BJ (cell line): ENCODE results near the gene ARHGAP5. TPM values are rescaled to one million over a fixed set of nuclear protein-coding genes. Genes with fewer than 3 reads are reported as not detected.

Experiments
- CTCF ChIA-PET: fragments of 350-600 bp; formaldehyde crosslinking; extraction: SDS; loops from one replicate; lab custom pipeline; 2021; ENCODE audit warnings: antibody characterized with exemption, inconsistent platforms; lab: Yijun Ruan, JAX
- POLR2A ChIA-PET: fragments of 300-600 bp; sonication (Branson Sonifier 250); formaldehyde crosslinking; extraction: SDS; loops from one replicate; lab custom pipeline; 2021; ENCODE audit warnings: antibody characterized with exemption; lab: Charles Lee
- DNase-seq: peaks from one replicate; pipeline ENCODE4 v3.0.0-alpha.2; 2011; ENCODE audit warnings: low read depth
- H3K27me3 ChIP-seq: 2 replicates; pipeline ENCODE4 v1.6.0; 2011; ENCODE audit warnings: low read length; ENCODE audit not compliant: control insufficient read depth, insufficient read depth
- H3K36me3 ChIP-seq: 2 replicates; pipeline ENCODE4 v1.5.1; 2011; ENCODE audit warnings: low read length; ENCODE audit not compliant: control insufficient read depth, insufficient read depth
- H3K4me3 ChIP-seq: 2 replicates; pipeline ENCODE4 v1.5.1; 2011; ENCODE audit warnings: low read depth, mild to moderate bottlenecking, control low read depth, low read length
- CTCF ChIP-seq: IDR thresholded peaks from 2 replicates; pipeline ENCODE4 v1.5.1; 2011; ENCODE audit warnings: low read depth, mild to moderate bottlenecking, control low read depth, inconsistent platforms, low read length, moderate library complexity; ENCODE audit not compliant: insufficient read depth
- polyA plus RNA-seq: library from polyadenylated mRNA; depleted of rRNA; stranded (reverse); fragments of >200 nt; gene quantifications from 2 replicates; pipeline ENCODE4 v1.2.3, GENCODE V29; 2011

The ARHGAP5 gene
- polyA plus RNA-seq, 1 experiment: 17.4 TPM

- Histone ChIP-seq H3K36me3 (no peaks in the 10 kb centered on the region), H3K27me3 (0 out of 2 replicates have a peak, but pooled peaks cover 2% of the 10 kb centered on the region), H3K4me3 (no peak overlapping the region)
- ChIA-PET POLR2A (no interaction called here), CTCF (no interaction called here)
- no peak for DNase-seq
- no peak for TF ChIP-seq CTCF
Observed at GRCh38 chr14:32039401-32040030, 37.6 kb upstream of the ARHGAP5 start.

- Histone ChIP-seq H3K4me3 (no peak overlapping the region), H3K27me3 (no peaks in the 10 kb centered on the region), H3K36me3 (no peaks in the 10 kb centered on the region)
- ChIA-PET CTCF (no interaction called here), POLR2A (no interaction called here)
- no peak for TF ChIP-seq CTCF
- no peak for DNase-seq
Observed at GRCh38 chr14:32043624-32044023, 33.5 kb upstream of the ARHGAP5 start.

GRCh38 chr14:32044454-32044853 lies 32.6 kb upstream of the ARHGAP5 start:
- H3K27me3 ChIP-seq: no peaks in the 10 kb centered on the region
- ChIA-PET CTCF (no interaction called here), POLR2A (no interaction called here)
- TF ChIP-seq CTCF: no peak
- no peaks in the 10 kb centered on the region for H3K36me3 ChIP-seq
- DNase-seq: no peak
- no peak overlapping the region for H3K4me3 ChIP-seq

GRCh38 chr14:32047791-32048190 lies 29.3 kb upstream of the ARHGAP5 start:
- ChIA-PET CTCF (no interaction called here), POLR2A (no interaction called here)
- TF ChIP-seq CTCF: no peak
- Histone ChIP-seq H3K4me3 (no peak overlapping the region), H3K36me3 (no peaks in the 10 kb centered on the region), H3K27me3 (no peaks in the 10 kb centered on the region; the same call in 1 of the 2 replicates)
- no peak for DNase-seq

GRCh38 chr14:32049361-32050088 lies 27.6 kb upstream of the ARHGAP5 start:
- Histone ChIP-seq H3K27me3 (no peaks in the 10 kb centered on the region; the same call in none of the 2 replicates), H3K36me3 (no peaks in the 10 kb centered on the region), H3K4me3 (no peak overlapping the region)
- CTCF ChIA-PET: no interaction called here
- no peak for TF ChIP-seq CTCF
- no peak for DNase-seq
- POLR2A ChIA-PET: no interaction called here
